NCI-H82 treated with DMSO at 0.1 percent for 48 hours (cell line): Measurements from ENCODE around the gene BIRC2.
A peak's percentile ranks its signal among the peaks of the same experiment; 100 is the strongest.
"Not testable (repeated sequence)": the region's sequence is repeated elsewhere in the genome, so short reads cannot be mapped to it uniquely, and the experiment has no call there.

Experiments used
- DNase-seq: peaks from one replicate; lab custom pipeline; 2025; ENCODE audit not compliant: unreplicated experiment; lab: John Stamatoyannopoulos, UW

Gene BIRC2

DNA sequence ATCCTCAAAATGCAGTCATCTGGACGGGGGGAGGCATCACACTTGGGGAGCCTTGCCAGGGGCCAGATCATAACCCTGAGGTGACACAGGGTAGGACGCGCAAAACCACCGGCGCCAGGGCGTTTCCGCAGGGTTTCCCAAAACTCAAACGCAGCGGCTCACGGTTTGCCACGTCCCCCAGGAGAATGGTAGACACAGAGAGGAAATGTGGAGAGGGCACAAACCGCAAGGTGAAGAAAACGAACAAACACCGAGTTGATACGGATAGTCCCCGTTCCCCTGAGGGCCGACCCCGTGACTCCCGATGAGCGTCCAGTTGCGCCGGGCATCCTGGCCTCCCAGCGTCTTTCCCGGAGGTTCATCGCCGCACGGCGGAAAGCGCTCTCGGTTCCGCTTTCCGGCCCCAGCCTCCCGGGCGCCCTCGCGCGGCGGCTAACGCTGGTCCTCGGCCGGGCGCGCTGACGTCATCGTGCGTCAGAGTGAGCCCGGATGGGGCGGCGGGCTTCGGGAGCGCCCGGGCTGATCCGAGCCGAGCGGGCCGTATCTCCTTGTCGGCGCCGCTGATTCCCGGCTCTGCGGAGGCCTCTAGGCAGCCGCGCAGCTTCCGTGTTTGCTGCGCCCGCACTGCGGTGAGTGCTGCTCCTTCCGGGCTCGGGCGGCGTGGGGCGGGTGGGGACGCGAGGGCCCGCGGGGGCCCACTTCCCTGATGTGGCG lies at the start of gene BIRC2:
Gene BIRC2, plus strand, starts transcription at position 467 of the 714 bp plus-strand sequence. CDS start 2,641 bp downstream, outside the sequence.
- peak; percentile 48 for DNase-seq

GRCh38 chr11:102300837-102301236 lies 46.2 kb upstream of the BIRC2 start:
- DNase-seq: not testable (repeated sequence)

- no peak for DNase-seq
Measured at GRCh38 chr11:102302241-102302640, 44.8 kb upstream of the BIRC2 start.

- no peak for DNase-seq
Measured at GRCh38 chr11:102304686-102305085, 42.3 kb upstream of the BIRC2 start.

DNA sequence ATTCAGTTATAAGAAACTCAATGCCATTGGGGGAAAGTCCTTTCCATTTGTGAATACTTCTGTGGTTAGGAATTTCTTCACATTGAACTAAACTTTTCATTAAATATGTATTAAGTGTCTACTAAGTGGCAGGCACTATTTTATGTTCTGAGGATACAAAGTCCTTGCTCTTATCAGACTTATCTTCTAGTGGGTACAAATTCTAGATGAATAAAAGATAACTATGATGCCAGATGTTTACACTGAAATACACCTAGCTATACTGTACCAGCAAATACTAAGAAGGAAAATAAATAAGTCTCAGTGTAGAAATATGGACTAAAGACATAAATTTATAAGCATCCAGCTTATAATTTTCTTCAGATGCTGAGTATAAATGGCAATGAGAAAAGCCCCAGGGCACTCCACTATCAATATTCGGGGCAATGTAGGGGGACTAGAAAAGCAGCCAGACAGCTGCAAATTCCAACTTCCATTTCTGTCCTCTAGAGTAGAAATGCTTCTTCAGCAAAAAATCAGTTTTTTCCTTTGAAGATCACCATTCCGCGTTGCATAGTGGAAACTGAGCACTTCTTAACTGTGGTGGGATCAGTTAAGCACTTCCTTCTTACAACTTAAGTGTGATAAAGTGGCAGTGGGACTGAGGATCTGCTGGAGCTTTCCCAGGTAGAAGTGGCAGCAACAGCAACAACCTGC lies 41.5 kb upstream of the BIRC2 start:
- DNase-seq: no peak

DNA sequence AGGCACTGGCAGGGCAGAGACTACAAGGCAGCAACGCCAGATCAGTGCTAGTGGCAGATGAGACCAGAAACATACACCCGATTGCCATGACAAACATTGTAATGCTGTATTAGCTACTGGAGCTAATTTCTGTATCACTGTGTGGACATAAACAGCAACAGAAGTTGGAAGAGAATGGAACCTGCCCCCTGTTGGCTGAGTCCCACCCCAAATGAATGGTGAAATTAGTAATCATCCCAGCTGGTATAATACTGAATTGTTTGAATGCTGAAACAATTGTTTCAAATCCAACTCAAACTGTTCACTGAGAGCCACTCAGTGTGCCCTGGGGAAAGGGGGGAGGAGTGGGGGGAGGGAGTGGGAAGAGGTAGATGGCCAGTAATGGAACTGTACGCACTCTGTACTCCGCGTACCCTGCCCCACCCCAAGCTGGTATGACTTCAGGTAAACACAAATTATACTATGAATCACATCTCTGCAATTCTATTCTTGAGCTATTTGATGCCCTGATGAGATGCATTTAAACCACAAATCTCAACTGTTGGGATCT lies 40.9 kb upstream of the BIRC2 start:
- no peak for DNase-seq

DNA sequence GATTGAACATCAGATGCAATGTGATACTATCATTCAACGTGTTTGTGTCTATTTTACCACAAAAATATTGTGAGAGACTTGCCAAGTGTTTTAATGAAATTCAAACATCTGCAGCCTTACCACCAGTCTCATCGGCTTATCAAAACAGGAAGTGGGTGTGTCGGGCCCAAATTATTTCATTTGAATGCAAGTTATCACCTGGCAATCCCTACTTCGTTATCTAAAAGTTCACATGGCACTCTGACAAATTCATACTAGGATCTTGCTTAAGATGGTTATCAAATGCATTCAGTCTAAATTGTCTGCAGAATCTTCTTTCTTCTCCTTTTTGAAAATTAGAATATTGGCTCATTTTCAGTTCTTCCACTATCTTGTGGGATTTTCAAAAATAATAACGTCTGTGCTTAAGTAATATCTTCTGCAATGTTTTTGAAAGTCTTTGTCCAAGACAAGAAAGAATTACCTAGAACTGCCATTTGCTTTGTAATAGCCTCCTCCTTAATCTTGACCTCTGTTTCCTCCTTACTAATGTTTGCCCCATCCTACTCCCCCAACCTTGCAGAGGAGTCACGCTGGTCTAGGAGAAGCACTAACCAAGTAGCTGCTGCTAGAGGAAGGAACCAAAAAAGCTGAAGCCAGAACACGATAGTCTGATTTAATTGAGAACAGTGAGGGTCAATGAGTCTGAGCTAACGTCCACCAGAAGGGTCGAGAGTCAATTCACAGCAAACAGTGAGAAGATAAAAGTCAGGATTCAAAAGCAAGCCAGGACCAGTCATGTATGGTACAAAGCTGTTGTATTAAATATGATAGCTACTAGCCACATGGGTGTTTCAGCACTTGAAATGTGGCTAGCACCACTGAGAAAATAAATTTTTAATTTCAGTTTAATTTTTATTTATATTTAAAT lies 39.9 kb upstream of the BIRC2 start:
- no peak for DNase-seq

- DNase-seq: no peak
Measured at GRCh38 chr11:102307727-102308038, 39.3 kb upstream of the BIRC2 start.

DNA sequence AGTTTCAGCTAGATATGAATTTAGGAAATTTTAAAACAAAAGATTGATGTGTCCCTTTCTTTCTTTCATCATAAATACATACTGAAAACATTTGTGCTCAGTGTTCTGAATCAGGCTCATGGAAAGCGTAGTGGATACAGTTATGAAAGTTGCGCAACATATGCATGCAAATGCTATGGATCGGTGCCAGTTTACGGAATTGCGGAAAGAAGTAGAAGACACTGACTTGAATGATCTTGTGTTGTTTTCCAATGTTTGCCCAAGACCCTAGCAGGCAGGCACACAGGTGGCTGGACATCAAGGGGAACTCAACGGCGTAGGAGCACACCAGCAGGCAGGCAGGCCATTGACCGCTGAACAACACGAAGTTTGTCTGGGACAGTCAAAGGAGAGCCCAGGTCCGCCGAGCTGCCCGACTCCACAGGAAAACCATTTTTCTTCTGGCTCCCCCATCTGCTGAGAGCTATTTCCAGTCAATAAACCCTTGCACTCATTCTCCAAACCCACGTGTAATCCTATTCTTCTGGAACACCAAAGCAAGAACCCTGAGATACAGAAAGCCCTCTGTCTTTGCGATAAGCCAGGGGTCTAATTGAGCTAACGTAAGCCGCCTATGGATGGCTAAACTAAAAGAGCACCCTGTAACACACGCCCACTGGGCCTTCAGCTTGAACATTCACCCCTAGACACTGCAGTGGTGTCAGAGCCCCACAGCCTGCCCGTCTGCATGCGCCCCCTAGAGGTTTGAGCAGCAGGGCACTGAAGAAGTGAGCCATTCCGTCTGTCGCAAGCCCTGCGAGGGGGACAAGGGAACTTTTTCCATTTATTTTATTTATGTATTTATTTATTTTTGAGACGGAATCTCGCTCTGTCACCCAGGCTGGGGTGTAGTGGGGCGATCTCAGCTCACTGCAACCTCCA lies 37.1 kb upstream of the BIRC2 start:
- DNase-seq: no peak

- DNase-seq: no peak
Measured at GRCh38 chr11:102312667-102313066, 34.3 kb upstream of the BIRC2 start.

- no peak for DNase-seq
Measured at GRCh38 chr11:102313238-102313940, 33.6 kb upstream of the BIRC2 start.

GRCh38 chr11:102314784-102315183 lies 32.2 kb upstream of the BIRC2 start:
- DNase-seq: no peak

DNA sequence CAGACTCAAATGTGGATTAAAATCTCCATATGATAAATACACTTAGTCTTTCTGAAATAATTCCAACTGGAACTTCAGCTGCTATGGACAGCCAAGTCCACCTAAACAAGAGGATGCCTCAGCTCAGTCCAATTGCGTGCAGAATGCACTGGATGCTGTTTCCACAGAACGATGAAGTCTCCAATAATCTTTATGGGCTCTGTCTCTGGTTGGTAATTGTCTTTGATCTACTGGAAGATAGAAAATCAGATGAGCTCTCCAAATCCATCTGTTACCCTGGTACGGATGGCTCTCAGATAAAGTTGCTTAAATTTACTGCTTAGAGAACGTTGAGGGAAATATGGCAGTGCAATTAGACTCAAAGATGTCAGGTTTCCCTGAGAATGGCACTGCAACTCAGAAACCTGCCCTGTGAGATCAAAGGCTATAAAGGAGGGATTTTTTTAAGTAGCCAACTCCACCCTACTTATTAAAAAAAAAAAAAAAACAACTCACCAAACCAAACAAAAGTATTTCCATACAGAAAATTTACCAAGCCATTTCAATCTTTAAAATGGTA lies 30.6 kb upstream of the BIRC2 start:
- DNase-seq: no peak

DNA sequence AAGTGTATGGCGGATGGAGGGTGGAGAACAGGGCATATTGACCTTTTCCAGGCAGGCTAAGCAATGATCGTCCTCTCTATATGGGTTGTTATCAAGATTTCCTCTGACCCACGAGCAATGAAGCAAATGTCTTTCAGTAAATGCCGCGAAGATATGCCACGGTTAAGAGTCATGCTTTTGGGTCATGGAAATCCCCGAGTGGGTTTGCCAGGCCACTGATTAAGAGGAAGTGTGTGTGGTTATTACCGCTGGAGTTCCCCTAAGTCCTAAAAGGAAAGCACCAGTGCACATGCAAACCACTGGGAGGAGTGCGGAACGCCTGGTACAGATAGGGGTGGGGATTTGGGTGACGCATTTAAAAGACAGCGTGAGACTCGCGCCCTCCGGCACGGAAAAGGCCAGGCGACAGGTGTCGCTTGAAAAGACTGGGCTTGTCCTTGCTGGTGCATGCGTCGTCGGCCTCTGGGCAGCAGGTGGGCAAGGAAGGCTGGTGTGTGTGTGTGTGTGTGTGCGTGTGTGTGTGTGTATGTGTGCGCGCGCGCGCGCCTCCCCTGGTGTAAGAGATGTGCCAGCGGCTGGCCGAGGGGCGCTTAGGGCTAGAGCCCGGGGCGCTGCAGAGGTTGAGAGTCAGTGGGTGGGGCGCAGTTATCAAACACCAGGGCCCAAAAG lies 29.8 kb upstream of the BIRC2 start, which contains the start of gene BIRC3:
Gene BIRC3, plus strand, starts transcription at position 386 of the 669 bp plus-strand sequence. CDS start 7,026 bp downstream, outside the sequence.
- DNase-seq: no peak

DNA sequence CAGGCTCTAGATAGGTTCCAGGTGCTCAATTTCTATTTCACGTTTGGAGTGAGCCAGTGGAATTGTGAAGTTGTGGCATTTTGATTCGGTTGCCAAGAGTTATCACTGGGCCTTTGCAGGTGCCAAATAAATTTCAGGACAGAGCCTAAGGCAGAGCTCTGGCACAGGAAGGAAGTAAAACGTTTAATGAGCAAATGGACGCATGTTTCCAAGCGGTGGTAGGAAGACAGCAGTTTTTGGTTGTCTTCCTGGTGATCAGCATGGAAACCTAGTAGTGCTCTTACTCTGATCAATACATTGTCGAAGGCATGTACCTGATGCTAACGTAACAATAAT lies 29.3 kb upstream of the BIRC2 start:
- DNase-seq: no peak

- DNase-seq: no peak
Measured at GRCh38 chr11:102318469-102318868, 28.5 kb upstream of the BIRC2 start.

GRCh38 chr11:102319544-102319943 lies 27.5 kb upstream of the BIRC2 start:
- DNase-seq: no peak

- no peak for DNase-seq
Measured at GRCh38 chr11:102320188-102320587, 26.8 kb upstream of the BIRC2 start.

- no peak for DNase-seq
Measured at GRCh38 chr11:102320679-102321078, 26.3 kb upstream of the BIRC2 start.
